Measurements from ENCODE around the gene TEKTIP1. TPM values are rescaled to one million over a fixed set of nuclear protein-coding genes. Genes with fewer than 3 reads are reported as not detected.
A peak's percentile ranks its signal among the peaks of the same experiment; 100 is the strongest.

The TEKTIP1 gene
- total and polyA plus RNA-seq, 9 of the 15 experiments (the other 6 are each of a cell fraction or from before 2014, with no cell fraction given) = 0.66 TPM; not detected in 8

DNA sequence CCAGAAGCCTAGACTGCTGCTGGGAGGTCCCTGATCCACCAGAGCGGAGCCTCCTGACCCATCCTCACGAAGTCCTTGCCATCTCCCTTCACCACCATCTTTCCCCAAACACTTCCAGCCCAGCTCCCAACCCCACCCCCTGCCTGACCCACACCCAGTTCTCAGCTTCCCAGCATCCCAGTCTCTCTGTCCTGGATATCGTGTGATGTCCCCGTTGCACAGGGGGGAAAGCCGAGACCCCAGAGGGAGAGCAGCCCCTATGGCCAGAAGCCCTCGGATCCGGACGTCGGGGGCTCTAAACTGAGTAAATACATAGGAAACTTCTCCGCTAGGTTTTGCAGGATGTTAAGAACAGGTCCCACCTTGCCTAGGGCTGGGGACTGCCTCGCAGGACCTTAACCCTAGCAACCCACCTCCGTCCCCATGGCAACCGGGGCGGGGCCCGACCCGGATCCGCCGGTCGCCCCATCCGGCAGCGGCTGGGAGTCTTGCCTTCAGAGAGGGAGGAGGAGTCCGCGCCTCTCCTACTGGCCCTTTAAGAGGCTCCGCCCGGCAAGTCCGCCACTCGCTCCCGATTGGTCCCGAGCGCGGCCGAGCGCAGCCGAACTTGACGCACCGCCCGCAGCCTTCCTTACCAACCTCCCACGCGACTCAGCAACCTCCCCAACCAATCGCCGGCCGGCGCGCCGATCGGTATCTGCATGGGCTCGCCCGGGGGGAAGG lies 33.3 kb downstream of the TEKTIP1 start (continued):
- no peak for TF ChIP-seq MTA1 (IDR thresholded peaks at IDR 0.05; ENCODE audit: borderline replicate concordance)
- no peak for TF ChIP-seq MTA2 (IDR thresholded peaks at IDR 0.05; ENCODE audit: low read depth)
- TF ChIP-seq, protein P1, sequence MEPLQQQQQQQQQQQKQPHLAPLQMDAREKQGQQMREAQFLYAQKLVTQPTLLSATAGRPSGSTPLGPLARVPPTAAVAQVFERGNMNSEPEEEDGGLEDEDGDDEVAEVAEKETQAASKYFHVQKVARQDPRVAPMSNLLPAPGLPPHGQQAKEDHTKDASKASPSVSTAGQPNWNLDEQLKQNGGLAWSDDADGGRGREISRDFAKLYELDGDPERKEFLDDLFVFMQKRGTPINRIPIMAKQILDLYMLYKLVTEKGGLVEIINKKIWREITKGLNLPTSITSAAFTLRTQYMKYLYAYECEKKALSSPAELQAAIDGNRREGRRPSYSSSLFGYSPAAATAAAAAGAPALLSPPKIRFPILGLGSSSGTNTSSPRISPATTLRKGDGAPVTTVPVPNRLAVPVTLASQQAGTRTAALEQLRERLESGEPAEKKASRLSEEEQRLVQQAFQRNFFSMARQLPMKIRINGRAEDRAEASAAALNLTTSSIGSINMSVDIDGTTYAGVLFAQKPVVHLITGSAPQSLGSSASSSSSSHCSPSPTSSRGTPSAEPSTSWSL (CRISPR knock-in tag; IDR thresholded peaks at IDR 0.05; ENCODE audit: borderline replicate concordance) = no peak
- TF ChIP-seq KAT8 (IDR thresholded peaks at IDR 0.05; ENCODE audit: low read depth) = no peak
- TF ChIP-seq, protein P2, sequence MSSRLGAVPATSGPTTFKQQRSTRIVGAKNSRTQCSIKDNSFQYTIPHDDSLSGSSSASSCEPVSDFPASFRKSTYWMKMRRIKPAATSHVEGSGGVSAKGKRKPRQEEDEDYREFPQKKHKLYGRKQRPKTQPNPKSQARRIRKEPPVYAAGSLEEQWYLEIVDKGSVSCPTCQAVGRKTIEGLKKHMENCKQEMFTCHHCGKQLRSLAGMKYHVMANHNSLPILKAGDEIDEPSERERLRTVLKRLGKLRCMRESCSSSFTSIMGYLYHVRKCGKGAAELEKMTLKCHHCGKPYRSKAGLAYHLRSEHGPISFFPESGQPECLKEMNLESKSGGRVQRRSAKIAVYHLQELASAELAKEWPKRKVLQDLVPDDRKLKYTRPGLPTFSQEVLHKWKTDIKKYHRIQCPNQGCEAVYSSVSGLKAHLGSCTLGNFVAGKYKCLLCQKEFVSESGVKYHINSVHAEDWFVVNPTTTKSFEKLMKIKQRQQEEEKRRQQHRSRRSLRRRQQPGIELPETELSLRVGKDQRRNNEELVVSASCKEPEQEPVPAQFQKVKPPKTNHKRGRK (tag; IDR thresholded peaks at IDR 0.05) = no peak
- TF ChIP-seq RFX5 (IDR thresholded peaks at IDR 0.05; ENCODE audit: low read depth, low read length) = 0 out of 2 replicates have a peak, but pooled peaks have one; percentile 46
- TF ChIP-seq YBX1 (IDR thresholded peaks at IDR 0.05) = no peak
- TF ChIP-seq ZNF436 (CRISPR knock-in tag; IDR thresholded peaks at IDR 0.05) = no peak
- TF ChIP-seq, protein P3, sequence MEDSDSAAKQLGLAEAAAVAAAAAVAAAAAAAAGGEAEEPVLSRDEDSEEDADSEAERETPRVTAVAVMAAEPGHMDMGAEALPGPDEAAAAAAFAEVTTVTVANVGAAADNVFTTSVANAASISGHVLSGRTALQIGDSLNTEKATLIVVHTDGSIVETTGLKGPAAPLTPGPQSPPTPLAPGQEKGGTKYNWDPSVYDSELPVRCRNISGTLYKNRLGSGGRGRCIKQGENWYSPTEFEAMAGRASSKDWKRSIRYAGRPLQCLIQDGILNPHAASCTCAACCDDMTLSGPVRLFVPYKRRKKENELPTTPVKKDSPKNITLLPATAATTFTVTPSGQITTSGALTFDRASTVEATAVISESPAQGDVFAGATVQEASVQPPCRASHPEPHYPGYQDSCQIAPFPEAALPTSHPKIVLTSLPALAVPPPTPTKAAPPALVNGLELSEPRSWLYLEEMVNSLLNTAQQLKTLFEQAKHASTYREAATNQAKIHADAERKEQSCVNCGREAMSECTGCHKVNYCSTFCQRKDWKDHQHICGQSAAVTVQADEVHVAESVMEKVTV (CRISPR knock-in tag; IDR thresholded peaks at IDR 0.05) = peak; percentile 100
- TF ChIP-seq HSF4 (CRISPR knock-in tag; IDR thresholded peaks at IDR 0.05; ENCODE audit: borderline replicate concordance) = no peak
- TF ChIP-seq, protein P4, sequence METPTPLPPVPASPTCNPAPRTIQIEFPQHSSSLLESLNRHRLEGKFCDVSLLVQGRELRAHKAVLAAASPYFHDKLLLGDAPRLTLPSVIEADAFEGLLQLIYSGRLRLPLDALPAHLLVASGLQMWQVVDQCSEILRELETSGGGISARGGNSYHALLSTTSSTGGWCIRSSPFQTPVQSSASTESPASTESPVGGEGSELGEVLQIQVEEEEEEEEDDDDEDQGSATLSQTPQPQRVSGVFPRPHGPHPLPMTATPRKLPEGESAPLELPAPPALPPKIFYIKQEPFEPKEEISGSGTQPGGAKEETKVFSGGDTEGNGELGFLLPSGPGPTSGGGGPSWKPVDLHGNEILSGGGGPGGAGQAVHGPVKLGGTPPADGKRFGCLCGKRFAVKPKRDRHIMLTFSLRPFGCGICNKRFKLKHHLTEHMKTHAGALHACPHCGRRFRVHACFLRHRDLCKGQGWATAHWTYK (CRISPR knock-in tag; IDR thresholded peaks at IDR 0.05) = no peak
- no peak for TF ChIP-seq ELF4 (CRISPR knock-in tag; IDR thresholded peaks at IDR 0.05)
- TF ChIP-seq SRSF3 (IDR thresholded peaks at IDR 0.05; ENCODE audit: insufficient read depth, low read length) = no peak
- no peak for TF ChIP-seq CC2D1A (IDR thresholded peaks at IDR 0.05)
- TF ChIP-seq LEF1 (IDR thresholded peaks at IDR 0.05) = no peak
- TF ChIP-seq, protein P5, sequence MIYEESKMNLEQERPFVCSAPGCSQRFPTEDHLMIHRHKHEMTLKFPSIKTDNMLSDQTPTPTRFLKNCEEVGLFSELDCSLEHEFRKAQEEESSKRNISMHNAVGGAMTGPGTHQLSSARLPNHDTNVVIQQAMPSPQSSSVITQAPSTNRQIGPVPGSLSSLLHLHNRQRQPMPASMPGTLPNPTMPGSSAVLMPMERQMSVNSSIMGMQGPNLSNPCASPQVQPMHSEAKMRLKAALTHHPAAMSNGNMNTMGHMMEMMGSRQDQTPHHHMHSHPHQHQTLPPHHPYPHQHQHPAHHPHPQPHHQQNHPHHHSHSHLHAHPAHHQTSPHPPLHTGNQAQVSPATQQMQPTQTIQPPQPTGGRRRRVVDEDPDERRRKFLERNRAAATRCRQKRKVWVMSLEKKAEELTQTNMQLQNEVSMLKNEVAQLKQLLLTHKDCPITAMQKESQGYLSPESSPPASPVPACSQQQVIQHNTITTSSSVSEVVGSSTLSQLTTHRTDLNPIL (CRISPR knock-in tag; IDR thresholded peaks at IDR 0.05) = no peak
- TF ChIP-seq ZNF551 (CRISPR knock-in tag; IDR thresholded peaks at IDR 0.05) = no peak
- TF ChIP-seq ZSCAN29 (IDR thresholded peaks at IDR 0.05) = no peak
- no peak for TF ChIP-seq ZFX (CRISPR knock-in tag; IDR thresholded peaks at IDR 0.05)
- no peak for TF ChIP-seq NR3C1 (CRISPR knock-in tag; IDR thresholded peaks at IDR 0.05)
- no peak for TF ChIP-seq NR2C2 (CRISPR knock-in tag; IDR thresholded peaks at IDR 0.05)
- TF ChIP-seq NR2C2 (tag; IDR thresholded peaks at IDR 0.05) = no peak
- TF ChIP-seq GABPA (tag; conservative IDR thresholded peaks at IDR 0.05; ENCODE audit: low read depth) = peak; percentile 63

Data from K562 (cell line).